COLO668 (cell line): ENCODE data around the gene KCNAB1.
"Not testable (repeated sequence)": the region's sequence is repeated elsewhere in the genome, so short reads cannot be mapped to it uniquely, and the experiment has no call there.

Experiments used
- DNase-seq: peaks from one replicate; lab custom pipeline; 2025; ENCODE audit not compliant: unreplicated experiment; lab: John Stamatoyannopoulos, UW

Gene KCNAB1

GRCh38 chr3:156558389-156558788 is 438.0 kb downstream of the KCNAB1 start:
- DNase-seq: no peak

- DNase-seq: no peak
These were observed 438.9 kb downstream of the KCNAB1 start for GRCh38 chr3:156559321-156559720.

GRCh38 chr3:156561533-156561932 is 441.2 kb downstream of the KCNAB1 start:
- DNase-seq: no peak

- DNase-seq: not testable (repeated sequence)
These were observed 442.1 kb downstream of the KCNAB1 start for GRCh38 chr3:156562486-156562885.

GRCh38 chr3:156563900-156564682 is 443.7 kb downstream of the KCNAB1 start:
- DNase-seq: no peak

GRCh38 chr3:156569016-156569415 is 448.6 kb downstream of the KCNAB1 start:
- not testable (repeated sequence) for DNase-seq

- not testable (repeated sequence) for DNase-seq
These were observed 449.5 kb downstream of the KCNAB1 start for GRCh38 chr3:156569881-156570280.

GRCh38 chr3:156575641-156576040 is 455.3 kb downstream of the KCNAB1 start:
- no peak for DNase-seq

- DNase-seq: no peak
These were observed 455.7 kb downstream of the KCNAB1 start for GRCh38 chr3:156576051-156576450.

GRCh38 chr3:156576651-156577348 is 456.4 kb downstream of the KCNAB1 start:
- DNase-seq: no peak

- DNase-seq: no peak
These were observed 457.4 kb downstream of the KCNAB1 start for GRCh38 chr3:156577736-156578135.

- DNase-seq: no peak
These were observed 459.1 kb downstream of the KCNAB1 start for GRCh38 chr3:156579427-156579851.

- no peak for DNase-seq
These were observed 460.7 kb downstream of the KCNAB1 start for GRCh38 chr3:156581033-156581432.

- DNase-seq: no peak
These were observed 461.6 kb downstream of the KCNAB1 start for GRCh38 chr3:156581954-156582353.

GRCh38 chr3:156582532-156583183 is 462.3 kb downstream of the KCNAB1 start:
- DNase-seq: no peak

- no peak for DNase-seq
These were observed 463.1 kb downstream of the KCNAB1 start for GRCh38 chr3:156583469-156583868.

- no peak for DNase-seq
These were observed 466.8 kb downstream of the KCNAB1 start for GRCh38 chr3:156586905-156587759.

- DNase-seq: no peak
These were observed 467.3 kb downstream of the KCNAB1 start for GRCh38 chr3:156587760-156588069.
